ENCODE data around the gene ODAM. TPM values are rescaled to one million over a fixed set of nuclear protein-coding genes. Genes with fewer than 3 reads are reported as not detected.
A peak's percentile ranks its signal among the peaks of the same experiment; 100 is the strongest.

Gene ODAM
- total and polyA plus RNA-seq, 2 of the 8 experiments (the other 6 are each of a cell fraction or from before 2014, with no cell fraction given) = 0.21 TPM; not detected in 1

GRCh38 chr4:70251250-70251944, 55.9 kb downstream of the ODAM start (continued):
- TF ChIP-seq, protein P1, sequence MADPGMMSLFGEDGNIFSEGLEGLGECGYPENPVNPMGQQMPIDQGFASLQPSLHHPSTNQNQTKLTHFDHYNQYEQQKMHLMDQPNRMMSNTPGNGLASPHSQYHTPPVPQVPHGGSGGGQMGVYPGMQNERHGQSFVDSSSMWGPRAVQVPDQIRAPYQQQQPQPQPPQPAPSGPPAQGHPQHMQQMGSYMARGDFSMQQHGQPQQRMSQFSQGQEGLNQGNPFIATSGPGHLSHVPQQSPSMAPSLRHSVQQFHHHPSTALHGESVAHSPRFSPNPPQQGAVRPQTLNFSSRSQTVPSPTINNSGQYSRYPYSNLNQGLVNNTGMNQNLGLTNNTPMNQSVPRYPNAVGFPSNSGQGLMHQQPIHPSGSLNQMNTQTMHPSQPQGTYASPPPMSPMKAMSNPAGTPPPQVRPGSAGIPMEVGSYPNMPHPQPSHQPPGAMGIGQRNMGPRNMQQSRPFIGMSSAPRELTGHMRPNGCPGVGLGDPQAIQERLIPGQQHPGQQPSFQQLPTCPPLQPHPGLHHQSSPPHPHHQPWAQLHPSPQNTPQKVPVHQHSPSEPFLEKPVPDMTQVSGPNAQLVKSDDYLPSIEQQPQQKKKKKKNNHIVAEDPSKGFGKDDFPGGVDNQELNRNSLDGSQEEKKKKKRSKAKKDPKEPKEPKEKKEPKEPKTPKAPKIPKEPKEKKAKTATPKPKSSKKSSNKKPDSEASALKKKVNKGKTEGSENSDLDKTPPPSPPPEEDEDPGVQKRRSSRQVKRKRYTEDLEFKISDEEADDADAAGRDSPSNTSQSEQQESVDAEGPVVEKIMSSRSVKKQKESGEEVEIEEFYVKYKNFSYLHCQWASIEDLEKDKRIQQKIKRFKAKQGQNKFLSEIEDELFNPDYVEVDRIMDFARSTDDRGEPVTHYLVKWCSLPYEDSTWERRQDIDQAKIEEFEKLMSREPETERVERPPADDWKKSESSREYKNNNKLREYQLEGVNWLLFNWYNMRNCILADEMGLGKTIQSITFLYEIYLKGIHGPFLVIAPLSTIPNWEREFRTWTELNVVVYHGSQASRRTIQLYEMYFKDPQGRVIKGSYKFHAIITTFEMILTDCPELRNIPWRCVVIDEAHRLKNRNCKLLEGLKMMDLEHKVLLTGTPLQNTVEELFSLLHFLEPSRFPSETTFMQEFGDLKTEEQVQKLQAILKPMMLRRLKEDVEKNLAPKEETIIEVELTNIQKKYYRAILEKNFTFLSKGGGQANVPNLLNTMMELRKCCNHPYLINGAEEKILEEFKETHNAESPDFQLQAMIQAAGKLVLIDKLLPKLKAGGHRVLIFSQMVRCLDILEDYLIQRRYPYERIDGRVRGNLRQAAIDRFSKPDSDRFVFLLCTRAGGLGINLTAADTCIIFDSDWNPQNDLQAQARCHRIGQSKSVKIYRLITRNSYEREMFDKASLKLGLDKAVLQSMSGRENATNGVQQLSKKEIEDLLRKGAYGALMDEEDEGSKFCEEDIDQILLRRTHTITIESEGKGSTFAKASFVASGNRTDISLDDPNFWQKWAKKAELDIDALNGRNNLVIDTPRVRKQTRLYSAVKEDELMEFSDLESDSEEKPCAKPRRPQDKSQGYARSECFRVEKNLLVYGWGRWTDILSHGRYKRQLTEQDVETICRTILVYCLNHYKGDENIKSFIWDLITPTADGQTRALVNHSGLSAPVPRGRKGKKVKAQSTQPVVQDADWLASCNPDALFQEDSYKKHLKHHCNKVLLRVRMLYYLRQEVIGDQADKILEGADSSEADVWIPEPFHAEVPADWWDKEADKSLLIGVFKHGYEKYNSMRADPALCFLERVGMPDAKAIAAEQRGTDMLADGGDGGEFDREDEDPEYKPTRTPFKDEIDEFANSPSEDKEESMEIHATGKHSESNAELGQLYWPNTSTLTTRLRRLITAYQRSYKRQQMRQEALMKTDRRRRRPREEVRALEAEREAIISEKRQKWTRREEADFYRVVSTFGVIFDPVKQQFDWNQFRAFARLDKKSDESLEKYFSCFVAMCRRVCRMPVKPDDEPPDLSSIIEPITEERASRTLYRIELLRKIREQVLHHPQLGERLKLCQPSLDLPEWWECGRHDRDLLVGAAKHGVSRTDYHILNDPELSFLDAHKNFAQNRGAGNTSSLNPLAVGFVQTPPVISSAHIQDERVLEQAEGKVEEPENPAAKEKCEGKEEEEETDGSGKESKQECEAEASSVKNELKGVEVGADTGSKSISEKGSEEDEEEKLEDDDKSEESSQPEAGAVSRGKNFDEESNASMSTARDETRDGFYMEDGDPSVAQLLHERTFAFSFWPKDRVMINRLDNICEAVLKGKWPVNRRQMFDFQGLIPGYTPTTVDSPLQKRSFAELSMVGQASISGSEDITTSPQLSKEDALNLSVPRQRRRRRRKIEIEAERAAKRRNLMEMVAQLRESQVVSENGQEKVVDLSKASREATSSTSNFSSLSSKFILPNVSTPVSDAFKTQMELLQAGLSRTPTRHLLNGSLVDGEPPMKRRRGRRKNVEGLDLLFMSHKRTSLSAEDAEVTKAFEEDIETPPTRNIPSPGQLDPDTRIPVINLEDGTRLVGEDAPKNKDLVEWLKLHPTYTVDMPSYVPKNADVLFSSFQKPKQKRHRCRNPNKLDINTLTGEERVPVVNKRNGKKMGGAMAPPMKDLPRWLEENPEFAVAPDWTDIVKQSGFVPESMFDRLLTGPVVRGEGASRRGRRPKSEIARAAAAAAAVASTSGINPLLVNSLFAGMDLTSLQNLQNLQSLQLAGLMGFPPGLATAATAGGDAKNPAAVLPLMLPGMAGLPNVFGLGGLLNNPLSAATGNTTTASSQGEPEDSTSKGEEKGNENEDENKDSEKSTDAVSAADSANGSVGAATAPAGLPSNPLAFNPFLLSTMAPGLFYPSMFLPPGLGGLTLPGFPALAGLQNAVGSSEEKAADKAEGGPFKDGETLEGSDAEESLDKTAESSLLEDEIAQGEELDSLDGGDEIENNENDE (IDR thresholded peaks at IDR 0.05; ENCODE audit: insufficient replicate concordance, low read length) = no peak
- no peak for TF ChIP-seq SIX5 (IDR thresholded peaks at IDR 0.05; ENCODE audit: low read depth, low read length)
- TF ChIP-seq BRCA1 (IDR thresholded peaks at IDR 0.05; ENCODE audit: low read depth, low read length) = no peak
- peak; percentile 25; the same call in 1 of the 2 replicates for TF ChIP-seq CEBPB (IDR thresholded peaks at IDR 0.05; ENCODE audit: low read depth, low read length)
- TF ChIP-seq POU5F1 (IDR thresholded peaks at IDR 0.05; ENCODE audit: low read depth, low read length) = no peak
